ENCODE data around the gene ANXA1.

- TF ChIP-seq ZNF8 (CRISPR knock-in tag; IDR thresholded peaks at IDR 0.05) = no peak
- TF ChIP-seq CSDC2 (CRISPR knock-in tag; IDR thresholded peaks at IDR 0.05) = no peak
- TF ChIP-seq ZFP3 (CRISPR knock-in tag; IDR thresholded peaks at IDR 0.05) = no peak
- no peak for TF ChIP-seq TOX (CRISPR knock-in tag; IDR thresholded peaks at IDR 0.05; ENCODE audit: borderline replicate concordance)
- TF ChIP-seq PPARA (CRISPR knock-in tag; IDR thresholded peaks at IDR 0.05; ENCODE audit: borderline replicate concordance) = no peak
- no peak for TF ChIP-seq ZC3H10 (CRISPR knock-in tag; IDR thresholded peaks at IDR 0.05)
These were observed 47.8 kb downstream of the ANXA1 start for GRCh38 chr9:73199448-73199847.

Measured in SK-N-SH treated with all-trans-retinoic acid at 6 μM for 48 hours (cell line).